HEK293 (cell line): Measurements from ENCODE around the gene SMTNL2.

Source experiments
- CTCF ChIA-PET: fragments of 350-600 bp; formaldehyde crosslinking; extraction: SDS; loops from one replicate; lab custom pipeline; 2021; ENCODE audit warnings: antibody characterized with exemption; lab: Yijun Ruan, JAX
- POLR2A ChIA-PET: fragments of 300-600 bp; formaldehyde crosslinking; extraction: SDS; loops from one replicate; lab custom pipeline; 2020; ENCODE audit warnings: antibody characterized with exemption, inconsistent platforms; lab: Yijun Ruan, JAX
- H3K27ac ChIP-seq: fragments of 200-500 bp; sonication (Bioruptor generic); 2 replicates; pipeline ENCODE4 v1.5.1; 2014; ENCODE audit warnings: low read depth, low read length, control low read depth, inconsistent platforms; ENCODE audit errors: extremely low read depth
- H3K36me3 ChIP-seq, 2 experiments: fragments of 200-500 bp in 1 of 2; sonication (Bioruptor generic) in 1 of 2; 1 replicate in 1 of 2; 2 replicates in 1 of 2; pipeline ENCODE4 v1.5.1; 2014 to 2017; ENCODE audit warnings: inconsistent platforms in 2 of 2, low read length in 2 of 2; ENCODE audit not compliant: control insufficient read depth in 2 of 2, insufficient read depth in 1 of 2
- H3K4me1 ChIP-seq: fragments of 200-500 bp; sonication (Bioruptor generic); 2 replicates; pipeline ENCODE4 v1.5.1; 2014; ENCODE audit warnings: mild to moderate bottlenecking, low read length, inconsistent platforms; ENCODE audit not compliant: control insufficient read depth, insufficient read depth
- H3K4me3 ChIP-seq: 2 replicates; pipeline ENCODE4 v1.5.1; 2011; ENCODE audit warnings: low read depth, mild to moderate bottlenecking, control low read depth, low read length, moderate library complexity
- H3K9me3 ChIP-seq: fragments of 200-500 bp; sonication (Bioruptor generic); 2 replicates; pipeline ENCODE4 v1.5.1; 2014; ENCODE audit warnings: low read depth, low read length, inconsistent platforms; ENCODE audit not compliant: control insufficient read depth, insufficient read depth
- PRDM1 ChIP-seq: fragments of 450-650 bp; formaldehyde crosslinking; IDR thresholded peaks from 2 replicates; pipeline ENCODE4; 2016; ENCODE audit warnings: missing biosample characterization, missing genetic modification characterization
- REPIN1 ChIP-seq: fragments of 450-650 bp; formaldehyde crosslinking; IDR thresholded peaks from 2 replicates; pipeline ENCODE4 v1.5.1; 2017; ENCODE audit warnings: missing biosample characterization, missing genetic modification characterization, low read depth
- SCRT2 ChIP-seq: fragments of 450-650 bp; formaldehyde crosslinking; IDR thresholded peaks from 2 replicates; pipeline ENCODE4 v1.5.1; 2016; ENCODE audit warnings: missing biosample characterization, missing genetic modification characterization
- TSHZ1 ChIP-seq: fragments of 450-650 bp; formaldehyde crosslinking; IDR thresholded peaks from 2 replicates; pipeline ENCODE4 v1.5.1; 2016; ENCODE audit warnings: missing biosample characterization, missing genetic modification characterization, borderline replicate concordance
- ZBTB17 ChIP-seq: fragments of 450-650 bp; formaldehyde crosslinking; IDR thresholded peaks from 2 replicates; pipeline ENCODE4 v1.5.1; 2016; ENCODE audit warnings: missing biosample characterization, missing genetic modification characterization
- ZEB2 ChIP-seq: fragments of 450-650 bp; formaldehyde crosslinking; IDR thresholded peaks from 2 replicates; pipeline ENCODE4 v1.5.1; 2016; ENCODE audit warnings: missing biosample characterization, missing genetic modification characterization
- ZNF148 ChIP-seq: fragments of 450-650 bp; formaldehyde crosslinking; IDR thresholded peaks from 2 replicates; pipeline ENCODE4 v1.5.0; 2017; ENCODE audit warnings: missing biosample characterization, missing genetic modification characterization, borderline replicate concordance
- ZNF214 ChIP-seq: fragments of 450-650 bp; formaldehyde crosslinking; IDR thresholded peaks from 2 replicates; pipeline ENCODE4 v1.5.1; 2017; ENCODE audit warnings: missing biosample characterization, mild to moderate bottlenecking, missing genetic modification characterization, borderline replicate concordance
- ZNF221 ChIP-seq: fragments of 450-650 bp; formaldehyde crosslinking; IDR thresholded peaks from 2 replicates; pipeline ENCODE4 v1.5.1; 2017; ENCODE audit warnings: missing biosample characterization, missing genetic modification characterization, borderline replicate concordance
- ZNF707 ChIP-seq: fragments of 450-650 bp; formaldehyde crosslinking; IDR thresholded peaks from 2 replicates; pipeline ENCODE4 v1.5.1; 2016; ENCODE audit warnings: missing biosample characterization, missing genetic modification characterization
- TF ChIP-seq, protein P1 (sequence below): fragments of 450-650 bp; formaldehyde crosslinking; IDR thresholded peaks from 2 replicates; pipeline ENCODE4 v1.5.1; 2016; ENCODE audit warnings: missing biosample characterization, missing genetic modification characterization

SMTNL2 gene

GRCh38 chr17:4587803-4588202, 3.5 kb downstream of the SMTNL2 start:
- POLR2A ChIA-PET: interaction anchor here (0.6 to 1.0 kb wide), 2 partner anchors 20 kb away, joined by 3 read pairs; no protein-coding TSS in a partner anchor
- Histone ChIP-seq H3K4me1 (peaks cover 2% of the 10 kb centered on the region; the same call in 1 of the 2 replicates), H3K4me3 (no peak overlapping the region), H3K27ac (no peak overlapping the region), H3K36me3 (no peaks in the 10 kb centered on the region), H3K9me3 (no peaks in the 10 kb centered on the region)
- CTCF ChIA-PET: interaction anchor here (0.7 to 7.8 kb wide), 4 partner anchors 21 to 415 kb away, joined by 3 to 58 read pairs (median 3); no protein-coding TSS in a partner anchor
- TF ChIP-seq ZBTB17 (0 out of 2 replicates have a peak, but pooled peaks have one; percentile 19), ZNF214 (tag by site-specific recombination) (no peak), SCRT2 (tag by site-specific recombination) (no peak)

DNA sequence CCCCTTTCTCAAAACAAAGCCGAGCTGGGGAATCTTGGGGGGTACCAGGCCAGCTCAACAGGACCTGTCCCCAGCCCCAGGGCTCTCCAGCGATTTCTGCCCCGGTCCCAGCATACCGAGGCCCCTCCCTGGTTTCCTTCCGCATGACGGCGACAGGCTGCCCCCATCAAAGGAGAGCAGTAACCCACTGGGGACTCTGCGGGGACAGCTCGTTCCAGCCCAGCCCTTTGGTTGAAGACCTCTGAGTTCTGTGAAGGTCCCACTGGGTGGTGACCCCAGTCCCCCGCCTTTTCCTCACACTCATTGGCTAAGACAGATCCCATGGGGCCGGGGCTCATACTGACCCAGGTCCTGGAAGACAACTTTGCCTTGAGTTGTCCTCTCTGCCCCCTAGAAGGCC, 4.1 kb downstream of the SMTNL2 start:
- H3K4me1 ChIP-seq: peaks cover 2% of the 10 kb centered on the region; the same call in 1 of the 2 replicates
- TF ChIP-seq ZEB2 (tag by site-specific recombination) (no peak), TSHZ1 (tag by site-specific recombination) (no peak), ZNF707 (no peak), ZNF148 (tag by site-specific recombination) (no peak), PRDM1 (tag by site-specific recombination) (no peak), ZBTB17 (no peak), ZNF214 (tag by site-specific recombination) (no peak), ZNF221 (no peak), REPIN1 (tag by site-specific recombination) (no peak)
- TF ChIP-seq, protein P1, sequence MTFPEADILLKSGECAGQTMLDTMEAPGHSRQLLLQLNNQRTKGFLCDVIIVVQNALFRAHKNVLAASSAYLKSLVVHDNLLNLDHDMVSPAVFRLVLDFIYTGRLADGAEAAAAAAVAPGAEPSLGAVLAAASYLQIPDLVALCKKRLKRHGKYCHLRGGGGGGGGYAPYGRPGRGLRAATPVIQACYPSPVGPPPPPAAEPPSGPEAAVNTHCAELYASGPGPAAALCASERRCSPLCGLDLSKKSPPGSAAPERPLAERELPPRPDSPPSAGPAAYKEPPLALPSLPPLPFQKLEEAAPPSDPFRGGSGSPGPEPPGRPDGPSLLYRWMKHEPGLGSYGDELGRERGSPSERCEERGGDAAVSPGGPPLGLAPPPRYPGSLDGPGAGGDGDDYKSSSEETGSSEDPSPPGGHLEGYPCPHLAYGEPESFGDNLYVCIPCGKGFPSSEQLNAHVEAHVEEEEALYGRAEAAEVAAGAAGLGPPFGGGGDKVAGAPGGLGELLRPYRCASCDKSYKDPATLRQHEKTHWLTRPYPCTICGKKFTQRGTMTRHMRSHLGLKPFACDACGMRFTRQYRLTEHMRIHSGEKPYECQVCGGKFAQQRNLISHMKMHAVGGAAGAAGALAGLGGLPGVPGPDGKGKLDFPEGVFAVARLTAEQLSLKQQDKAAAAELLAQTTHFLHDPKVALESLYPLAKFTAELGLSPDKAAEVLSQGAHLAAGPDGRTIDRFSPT (tag by site-specific recombination): no peak
- TF ChIP-seq, all 188 proteins: peak for 0
- CTCF ChIA-PET: interaction anchor here (0.6 to 7.8 kb wide), 4 partner anchors 21 to 223 kb away, joined by 3 to 58 read pairs (median 4); no protein-coding TSS in a partner anchor

More for the DNA sequence above, 4.1 kb downstream of the SMTNL2 start:
- no peaks in the 10 kb centered on the region for H3K9me3 ChIP-seq
- POLR2A ChIA-PET: no interaction called here
- H3K4me3 ChIP-seq: no peak overlapping the region
- no peaks in the 10 kb centered on the region for H3K36me3 ChIP-seq
- H3K27ac ChIP-seq: no peak overlapping the region
